GM12872 (cell line): ENCODE data around the gene DCAF12.

Source experiments
- CTCF ChIP-seq: IDR thresholded peaks from 3 replicates; pipeline ENCODE4 v1.5.1; 2011; ENCODE audit warnings: low read depth, mild to moderate bottlenecking, low read length, moderate library complexity; ENCODE audit not compliant: insufficient read depth

The DCAF12 gene

GRCh38 chr9:34059954-34060353, 66.5 kb downstream of the DCAF12 start:
- no peak for TF ChIP-seq CTCF

- TF ChIP-seq CTCF: no peak
Measured at GRCh38 chr9:34059281-34059680, 67.2 kb downstream of the DCAF12 start.

- no peak for TF ChIP-seq CTCF
Measured at GRCh38 chr9:34049630-34050384, 76.7 kb downstream of the DCAF12 start.

- no peak for TF ChIP-seq CTCF
Measured at GRCh38 chr9:34048727-34049629, 77.5 kb downstream of the DCAF12 start, which contains the start of gene UBAP2. UBAP2 (minus strand) TSS chr9:34048887; CDS start chr9:34017148, 31,739 bp downstream.

GRCh38 chr9:34047864-34048726, 78.4 kb downstream of the DCAF12 start:
- no peak for TF ChIP-seq CTCF

GRCh38 chr9:34046784-34047379, 79.6 kb downstream of the DCAF12 start:
- TF ChIP-seq CTCF: no peak
